ENCODE data around the gene RPS19BP1. TPM values are rescaled to one million over a fixed set of nuclear protein-coding genes. Genes with fewer than 3 reads are reported as not detected.

RPS19BP1 gene
- total RNA-seq, 1 experiment from 2014 or later: 80.4 TPM

DNA sequence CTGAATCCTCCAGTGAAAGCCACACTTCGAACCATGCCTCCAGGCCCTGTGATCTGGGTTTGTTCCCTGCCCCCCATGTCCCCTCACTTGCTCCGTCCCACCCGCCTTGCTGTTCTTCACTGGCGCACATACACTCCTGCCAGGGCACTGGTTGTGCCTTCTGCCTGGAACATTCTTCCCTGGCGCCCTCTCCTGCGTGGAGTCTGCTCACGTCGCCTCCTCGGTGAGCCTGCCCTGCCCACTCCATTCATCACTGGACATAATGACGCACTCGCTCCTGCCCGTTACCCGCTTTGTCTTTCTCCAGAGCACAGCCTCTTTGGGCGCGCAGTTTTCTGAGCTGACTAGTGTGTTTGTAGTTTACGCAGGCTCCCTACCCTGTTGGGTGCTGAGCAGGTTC is 51.5 kb downstream of the RPS19BP1 start:
- Histone ChIP-seq H3K27me3 (ENCODE audit: insufficient read depth, low read length) (no peaks in the 10 kb centered on the region), H3K4me3 (replicated peaks in 1 of 2; ENCODE audit: low read depth in 1 of 2, low read length in 2 of 2) (no peak overlapping the region), H3K36me3 (ENCODE audit: control insufficient read depth in 1 of 2, insufficient read depth in 2 of 2, low read length in 2 of 2) (no peaks in the 10 kb centered on the region), H3K9me2 (ENCODE audit: insufficient read depth) (no peaks in the 10 kb centered on the region), H3K4me2 (ENCODE audit: low read length) (no peak overlapping the region), H2AFZ (ENCODE audit: low read depth, low read length, poor library complexity, severe bottlenecking) (no peak overlapping the region), H3K27ac (ENCODE audit: low read depth, low read length) (no peak overlapping the region), H3K9ac (ENCODE audit: low read length) (no peak overlapping the region), H3K4me1 (ENCODE audit: control insufficient read depth in 1 of 2, insufficient read depth in 2 of 2, low read length in 2 of 2) (no peaks in the 10 kb centered on the region), H3K79me2 (ENCODE audit: insufficient read depth, low read length) (no peaks in the 10 kb centered on the region), H3K9me3 (ENCODE audit: control insufficient read depth in 1 of 2, insufficient read depth in 1 of 2, low read depth in 1 of 2, low read length in 2 of 2) (no peaks in the 10 kb centered on the region), H4K20me1 (ENCODE audit: insufficient read depth) (no peaks in the 10 kb centered on the region)
- ChIA-PET CTCF (no interaction called here), POLR2A (no interaction called here), RAD21 (ENCODE audit: low non-redundant PET in 1 of 2, low total read pairs in 2 of 2, uncharacterized antibody in 2 of 2, unreplicated experiment in 2 of 2) (interaction anchor here in 1 of 2 experiments (0.6 kb wide), 1 partner anchor 629 kb away, joined by 3 read pairs; no protein-coding TSS in a partner anchor)
- ATAC-seq (no peak), DNase-seq (ENCODE audit: low read depth, low spot score) (no peak)
- no TSS peak for BruUV-seq (replicated peaks)
- intact Hi-C loops (cut with micrococcal nuclease): no loop called here
- TF ChIP-seq POLR2A (IDR thresholded peaks at IDR 0.05; ENCODE audit: borderline replicate concordance, extremely low read depth, insufficient read depth, insufficient read length) (no peak), POLR2AphosphoS5 (IDR thresholded peaks at IDR 0.05; ENCODE audit: low read depth, low read length) (no peak), YY1 (IDR thresholded peaks at IDR 0.05; ENCODE audit: extremely low read depth, insufficient replicate concordance, low read depth, low read length) (no peak), SRF (IDR thresholded peaks at IDR 0.05; ENCODE audit: low read depth) (no peak), ZNF274 (IDR thresholded peaks at IDR 0.05; ENCODE audit: low read depth, low read length) (no peak), TCF7L2 (IDR thresholded peaks at IDR 0.05; ENCODE audit: borderline replicate concordance, extremely low read depth, insufficient read depth, insufficient read length) (no peak), EGR1 (IDR thresholded peaks at IDR 0.05; ENCODE audit: low read depth) (no peak), FOSL1 (IDR thresholded peaks at IDR 0.05; ENCODE audit: low read depth) (no peak), RAD21 (IDR thresholded peaks at IDR 0.05; ENCODE audit: low read depth) (no peak), EZH2 (IDR thresholded peaks at IDR 0.05) (no peak)
- TF ChIP-seq, protein P1, sequence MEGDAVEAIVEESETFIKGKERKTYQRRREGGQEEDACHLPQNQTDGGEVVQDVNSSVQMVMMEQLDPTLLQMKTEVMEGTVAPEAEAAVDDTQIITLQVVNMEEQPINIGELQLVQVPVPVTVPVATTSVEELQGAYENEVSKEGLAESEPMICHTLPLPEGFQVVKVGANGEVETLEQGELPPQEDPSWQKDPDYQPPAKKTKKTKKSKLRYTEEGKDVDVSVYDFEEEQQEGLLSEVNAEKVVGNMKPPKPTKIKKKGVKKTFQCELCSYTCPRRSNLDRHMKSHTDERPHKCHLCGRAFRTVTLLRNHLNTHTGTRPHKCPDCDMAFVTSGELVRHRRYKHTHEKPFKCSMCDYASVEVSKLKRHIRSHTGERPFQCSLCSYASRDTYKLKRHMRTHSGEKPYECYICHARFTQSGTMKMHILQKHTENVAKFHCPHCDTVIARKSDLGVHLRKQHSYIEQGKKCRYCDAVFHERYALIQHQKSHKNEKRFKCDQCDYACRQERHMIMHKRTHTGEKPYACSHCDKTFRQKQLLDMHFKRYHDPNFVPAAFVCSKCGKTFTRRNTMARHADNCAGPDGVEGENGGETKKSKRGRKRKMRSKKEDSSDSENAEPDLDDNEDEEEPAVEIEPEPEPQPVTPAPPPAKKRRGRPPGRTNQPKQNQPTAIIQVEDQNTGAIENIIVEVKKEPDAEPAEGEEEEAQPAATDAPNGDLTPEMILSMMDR (IDR thresholded peaks at IDR 0.05 in 2 of 3, conservative IDR thresholded peaks at IDR 0.05 in 1 of 3; ENCODE audit: borderline replicate concordance in 1 of 3, insufficient read depth in 1 of 3, low read depth in 2 of 3, low read length in 2 of 3): no peak
- TF ChIP-seq, protein P2, sequence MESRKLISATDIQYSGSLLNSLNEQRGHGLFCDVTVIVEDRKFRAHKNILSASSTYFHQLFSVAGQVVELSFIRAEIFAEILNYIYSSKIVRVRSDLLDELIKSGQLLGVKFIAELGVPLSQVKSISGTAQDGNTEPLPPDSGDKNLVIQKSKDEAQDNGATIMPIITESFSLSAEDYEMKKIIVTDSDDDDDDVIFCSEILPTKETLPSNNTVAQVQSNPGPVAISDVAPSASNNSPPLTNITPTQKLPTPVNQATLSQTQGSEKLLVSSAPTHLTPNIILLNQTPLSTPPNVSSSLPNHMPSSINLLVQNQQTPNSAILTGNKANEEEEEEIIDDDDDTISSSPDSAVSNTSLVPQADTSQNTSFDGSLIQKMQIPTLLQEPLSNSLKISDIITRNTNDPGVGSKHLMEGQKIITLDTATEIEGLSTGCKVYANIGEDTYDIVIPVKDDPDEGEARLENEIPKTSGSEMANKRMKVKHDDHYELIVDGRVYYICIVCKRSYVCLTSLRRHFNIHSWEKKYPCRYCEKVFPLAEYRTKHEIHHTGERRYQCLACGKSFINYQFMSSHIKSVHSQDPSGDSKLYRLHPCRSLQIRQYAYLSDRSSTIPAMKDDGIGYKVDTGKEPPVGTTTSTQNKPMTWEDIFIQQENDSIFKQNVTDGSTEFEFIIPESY (IDR thresholded peaks at IDR 0.05; ENCODE audit: extremely low read depth, insufficient replicate concordance, low read length): no peak
- TF ChIP-seq, protein P3, sequence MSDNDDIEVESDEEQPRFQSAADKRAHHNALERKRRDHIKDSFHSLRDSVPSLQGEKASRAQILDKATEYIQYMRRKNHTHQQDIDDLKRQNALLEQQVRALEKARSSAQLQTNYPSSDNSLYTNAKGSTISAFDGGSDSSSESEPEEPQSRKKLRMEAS (IDR thresholded peaks at IDR 0.05): no peak
- TF ChIP-seq, protein P4, sequence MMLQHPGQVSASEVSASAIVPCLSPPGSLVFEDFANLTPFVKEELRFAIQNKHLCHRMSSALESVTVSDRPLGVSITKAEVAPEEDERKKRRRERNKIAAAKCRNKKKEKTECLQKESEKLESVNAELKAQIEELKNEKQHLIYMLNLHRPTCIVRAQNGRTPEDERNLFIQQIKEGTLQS (IDR thresholded peaks at IDR 0.05): no peak
- TF ChIP-seq, protein P5, sequence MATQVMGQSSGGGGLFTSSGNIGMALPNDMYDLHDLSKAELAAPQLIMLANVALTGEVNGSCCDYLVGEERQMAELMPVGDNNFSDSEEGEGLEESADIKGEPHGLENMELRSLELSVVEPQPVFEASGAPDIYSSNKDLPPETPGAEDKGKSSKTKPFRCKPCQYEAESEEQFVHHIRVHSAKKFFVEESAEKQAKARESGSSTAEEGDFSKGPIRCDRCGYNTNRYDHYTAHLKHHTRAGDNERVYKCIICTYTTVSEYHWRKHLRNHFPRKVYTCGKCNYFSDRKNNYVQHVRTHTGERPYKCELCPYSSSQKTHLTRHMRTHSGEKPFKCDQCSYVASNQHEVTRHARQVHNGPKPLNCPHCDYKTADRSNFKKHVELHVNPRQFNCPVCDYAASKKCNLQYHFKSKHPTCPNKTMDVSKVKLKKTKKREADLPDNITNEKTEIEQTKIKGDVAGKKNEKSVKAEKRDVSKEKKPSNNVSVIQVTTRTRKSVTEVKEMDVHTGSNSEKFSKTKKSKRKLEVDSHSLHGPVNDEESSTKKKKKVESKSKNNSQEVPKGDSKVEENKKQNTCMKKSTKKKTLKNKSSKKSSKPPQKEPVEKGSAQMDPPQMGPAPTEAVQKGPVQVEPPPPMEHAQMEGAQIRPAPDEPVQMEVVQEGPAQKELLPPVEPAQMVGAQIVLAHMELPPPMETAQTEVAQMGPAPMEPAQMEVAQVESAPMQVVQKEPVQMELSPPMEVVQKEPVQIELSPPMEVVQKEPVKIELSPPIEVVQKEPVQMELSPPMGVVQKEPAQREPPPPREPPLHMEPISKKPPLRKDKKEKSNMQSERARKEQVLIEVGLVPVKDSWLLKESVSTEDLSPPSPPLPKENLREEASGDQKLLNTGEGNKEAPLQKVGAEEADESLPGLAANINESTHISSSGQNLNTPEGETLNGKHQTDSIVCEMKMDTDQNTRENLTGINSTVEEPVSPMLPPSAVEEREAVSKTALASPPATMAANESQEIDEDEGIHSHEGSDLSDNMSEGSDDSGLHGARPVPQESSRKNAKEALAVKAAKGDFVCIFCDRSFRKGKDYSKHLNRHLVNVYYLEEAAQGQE (IDR thresholded peaks at IDR 0.05; ENCODE audit: low read depth): no peak
